ENCODE results near the gene OTOG. TPM values are rescaled to one million over a fixed set of nuclear protein-coding genes. Genes with fewer than 3 reads are reported as not detected.
A peak's percentile ranks its signal among the peaks of the same experiment; 100 is the strongest.

OTOG gene
- total and polyA plus RNA-seq, 9 donors = not detected

GRCh38 chr11:17526326-17526725 lies 20.7 kb upstream of the OTOG start:
- TF ChIP-seq EP300 (IDR thresholded peaks at IDR 0.05) (no peak), POLR2A (IDR thresholded peaks at IDR 0.05) (no peak), CTCF (IDR thresholded peaks at IDR 0.05) (no peak)
- no peaks in the 10 kb centered on the region for H3K9me3 ChIP-seq
- WGBS, 3 donors = 80 to 89% (median 83%) methylated on average over 13 of the region's 13 CpGs
- no peaks in the 10 kb centered on the region for H3K27me3 ChIP-seq
- no peak overlapping the region for H3K27ac ChIP-seq
- no peaks in the 10 kb centered on the region for H3K36me3 ChIP-seq
- intact Hi-C loops (cut with DNase I) = no loop called here
- H3K4me1 ChIP-seq (ENCODE audit: insufficient read depth) = no peaks in the 10 kb centered on the region
- no peak overlapping the region for H3K4me3 ChIP-seq
- no peak for DNase-seq

- H3K36me3 ChIP-seq = no peaks in the 10 kb centered on the region
- DNase-seq = no peak
- no peak overlapping the region for H3K27ac ChIP-seq
- WGBS, 3 donors = 66 to 77% (median 67%) methylated on average over 13 to 20 of the region's 20 CpGs
- no peaks in the 10 kb centered on the region for H3K9me3 ChIP-seq
- H3K4me3 ChIP-seq = no peak overlapping the region
- TF ChIP-seq POLR2A (IDR thresholded peaks at IDR 0.05) (no peak), CTCF (IDR thresholded peaks at IDR 0.05) (no peak)
- H3K27me3 ChIP-seq = no peaks in the 10 kb centered on the region
- H3K4me1 ChIP-seq (ENCODE audit: insufficient read depth) = no peaks in the 10 kb centered on the region
- intact Hi-C loops (cut with DNase I) = no loop called here
These were observed 20.0 kb upstream of the OTOG start for GRCh38 chr11:17526931-17527627.

- Histone ChIP-seq H3K27me3 (no peaks in the 10 kb centered on the region), H3K4me3 (no peak overlapping the region), H3K4me1 (ENCODE audit: insufficient read depth) (no peaks in the 10 kb centered on the region), H3K9me3 (no peaks in the 10 kb centered on the region), H3K27ac (no peak overlapping the region), H3K36me3 (no peaks in the 10 kb centered on the region)
- no peak for DNase-seq
- 43 to 57% (median 54%) methylated on average over 3 of the region's 3 CpGs for WGBS, 3 donors
- TF ChIP-seq EP300 (IDR thresholded peaks at IDR 0.05) (no peak), CTCF (IDR thresholded peaks at IDR 0.05) (no peak), POLR2A (IDR thresholded peaks at IDR 0.05) (no peak)
- intact Hi-C loops (cut with DNase I) = no loop called here
These were observed 19.4 kb upstream of the OTOG start for GRCh38 chr11:17527628-17527995.

- Histone ChIP-seq H3K9me3 (no peaks in the 10 kb centered on the region), H3K4me3 (no peak overlapping the region), H3K36me3 (no peaks in the 10 kb centered on the region), H3K27ac (no peak overlapping the region), H3K27me3 (no peaks in the 10 kb centered on the region), H3K4me1 (ENCODE audit: insufficient read depth) (no peaks in the 10 kb centered on the region)
- no peak for TF ChIP-seq POLR2A (IDR thresholded peaks at IDR 0.05)
- intact Hi-C loops (cut with DNase I) = no loop called here
- peak in 3 of 5 donors; percentile 44 to 63 (median 53) for DNase-seq
- 5 to 18% (median 13%) methylated on average over 9 of the region's 9 CpGs for WGBS, 3 donors
These were observed 18.8 kb upstream of the OTOG start for GRCh38 chr11:17528181-17528691.

Measured in ovary (tissue), 9 donors.